Activated T-cell treated with anti-CD3 and anti-CD28 coated beads for 1 hour (primary cell): Measurements from ENCODE around the gene TRIM27.
A peak's percentile ranks its signal among the peaks of the same experiment; 100 is the strongest.
"Not testable (repeated sequence)": the region's sequence is repeated elsewhere in the genome, so short reads cannot be mapped to it uniquely, and the experiment has no call there.

ENCODE experiments used
- DNase-seq: peaks from one replicate; pipeline ENCODE4 v3.0.0-alpha.2; 2020; ENCODE audit warnings: low read depth

Gene TRIM27

GRCh38 chr6:28941684-28942448 is 18.1 kb upstream of the TRIM27 start:
- DNase-seq, result no peak

- peak; percentile 59 for DNase-seq
Measured at GRCh38 chr6:28940858-28941683, 17.3 kb upstream of the TRIM27 start.

GRCh38 chr6:28940294-28940857 is 16.6 kb upstream of the TRIM27 start:
- peak; percentile 12 for DNase-seq

GRCh38 chr6:28933069-28933468 is 9.3 kb upstream of the TRIM27 start:
- no peak for DNase-seq

GRCh38 chr6:28929887-28930620 is 6.3 kb upstream of the TRIM27 start:
- DNase-seq, result no peak

GRCh38 chr6:28929339-28929738 is 5.6 kb upstream of the TRIM27 start:
- not testable (repeated sequence) for DNase-seq

GRCh38 chr6:28927846-28928245 is 4.1 kb upstream of the TRIM27 start:
- DNase-seq, result no peak

- no peak for DNase-seq
Measured at GRCh38 chr6:28922821-28923317, 916 bp downstream of the TRIM27 start.

- no peak for DNase-seq
Measured at GRCh38 chr6:28922004-28922820, 1.6 kb downstream of the TRIM27 start.

GRCh38 chr6:28920281-28920680 is 3.5 kb downstream of the TRIM27 start:
- no peak for DNase-seq

GRCh38 chr6:28914941-28915340 is 8.8 kb downstream of the TRIM27 start:
- DNase-seq, result no peak

GRCh38 chr6:28910901-28911690 is 12.7 kb downstream of the TRIM27 start:
- no peak for DNase-seq

GRCh38 chr6:28907394-28907793 is 16.4 kb downstream of the TRIM27 start:
- DNase-seq, result no peak

GRCh38 chr6:28906669-28907068 is 17.1 kb downstream of the TRIM27 start:
- no peak for DNase-seq

- DNase-seq, result no peak
Measured at GRCh38 chr6:28903686-28904085, 20.1 kb downstream of the TRIM27 start.

- DNase-seq, result no peak
Measured at GRCh38 chr6:28901831-28902230, 22.0 kb downstream of the TRIM27 start.

- no peak for DNase-seq
Measured at GRCh38 chr6:28900577-28901256, 23.1 kb downstream of the TRIM27 start.

GRCh38 chr6:28898710-28898965 is 25.1 kb downstream of the TRIM27 start:
- no peak for DNase-seq

GRCh38 chr6:28897369-28897745 is 26.4 kb downstream of the TRIM27 start:
- no peak for DNase-seq
